ENCODE results near the gene KRTAP19-7.

Gene KRTAP19-7

GRCh38 chr21:30561264-30561895 is at the start of gene KRTAP19-7:
Gene KRTAP19-7 (minus strand): TSS chr21:30561314. CDS start chr21:30561289, 25 bp downstream.
- TF ChIP-seq, protein P1, sequence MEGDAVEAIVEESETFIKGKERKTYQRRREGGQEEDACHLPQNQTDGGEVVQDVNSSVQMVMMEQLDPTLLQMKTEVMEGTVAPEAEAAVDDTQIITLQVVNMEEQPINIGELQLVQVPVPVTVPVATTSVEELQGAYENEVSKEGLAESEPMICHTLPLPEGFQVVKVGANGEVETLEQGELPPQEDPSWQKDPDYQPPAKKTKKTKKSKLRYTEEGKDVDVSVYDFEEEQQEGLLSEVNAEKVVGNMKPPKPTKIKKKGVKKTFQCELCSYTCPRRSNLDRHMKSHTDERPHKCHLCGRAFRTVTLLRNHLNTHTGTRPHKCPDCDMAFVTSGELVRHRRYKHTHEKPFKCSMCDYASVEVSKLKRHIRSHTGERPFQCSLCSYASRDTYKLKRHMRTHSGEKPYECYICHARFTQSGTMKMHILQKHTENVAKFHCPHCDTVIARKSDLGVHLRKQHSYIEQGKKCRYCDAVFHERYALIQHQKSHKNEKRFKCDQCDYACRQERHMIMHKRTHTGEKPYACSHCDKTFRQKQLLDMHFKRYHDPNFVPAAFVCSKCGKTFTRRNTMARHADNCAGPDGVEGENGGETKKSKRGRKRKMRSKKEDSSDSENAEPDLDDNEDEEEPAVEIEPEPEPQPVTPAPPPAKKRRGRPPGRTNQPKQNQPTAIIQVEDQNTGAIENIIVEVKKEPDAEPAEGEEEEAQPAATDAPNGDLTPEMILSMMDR (IDR thresholded peaks at IDR 0.05): no peak

DNA sequence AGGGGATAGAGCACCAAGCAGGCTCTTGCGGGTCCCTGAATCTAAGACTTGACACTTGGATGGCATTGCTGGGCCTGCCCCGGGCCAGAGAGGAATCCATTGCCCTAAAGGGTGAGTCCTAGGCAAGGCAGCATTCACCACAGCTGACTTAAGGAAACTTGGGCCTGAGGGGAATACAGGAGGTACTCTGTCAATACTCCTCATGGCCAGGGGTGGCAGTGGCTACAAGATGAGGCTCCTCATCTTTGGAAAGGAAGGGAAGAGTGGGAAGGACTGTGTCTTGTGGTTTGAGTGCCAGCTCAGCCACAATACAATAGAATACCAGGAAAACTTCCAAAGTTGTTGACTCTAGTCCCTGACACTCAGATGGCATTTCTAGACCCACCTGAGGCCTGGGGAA is 44.9 kb upstream of the KRTAP19-7 start:
- TF ChIP-seq, protein P1 (IDR thresholded peaks at IDR 0.05): no peak

DNA sequence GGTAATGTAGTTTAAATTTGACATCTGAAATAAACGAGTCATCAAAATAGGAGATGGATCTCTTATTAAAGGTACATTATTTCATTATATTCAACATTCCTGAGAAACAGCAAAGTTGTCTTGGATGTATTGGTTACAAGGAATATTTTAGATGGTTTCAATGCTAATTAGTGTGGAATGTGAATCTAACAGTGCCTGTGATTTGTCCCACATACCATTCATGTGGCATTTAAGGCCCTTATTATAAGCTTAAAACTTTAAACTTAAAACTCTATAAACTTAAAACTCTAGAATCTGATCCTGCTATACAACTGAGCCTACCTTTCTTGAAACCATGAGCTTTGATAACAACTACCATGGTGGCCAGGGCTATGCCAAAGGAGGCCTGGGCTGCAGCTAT is 39.7 kb upstream of the KRTAP19-7 start, which contains the start of gene KRTAP22-1:
Gene KRTAP22-1, plus strand, starts transcription at position 301 of the 400 bp plus-strand sequence.
- TF ChIP-seq, protein P1 (IDR thresholded peaks at IDR 0.05): no peak

GRCh38 chr21:30598802-30599201 is 37.7 kb upstream of the KRTAP19-7 start, which contains the start of gene KRTAP6-2:
Gene KRTAP6-2 (minus strand): TSS chr21:30598902. CDS start chr21:30598874, 28 bp downstream.
- TF ChIP-seq, protein P1 (IDR thresholded peaks at IDR 0.05): no peak

GRCh38 chr21:30592140-30592539 is 31.0 kb upstream of the KRTAP19-7 start, which contains the start of gene KRTAP6-3:
Gene KRTAP6-3 (plus strand): TSS chr21:30592440. CDS start chr21:30592446, 6 bp downstream.
- TF ChIP-seq, protein P1 (IDR thresholded peaks at IDR 0.05): no peak

DNA sequence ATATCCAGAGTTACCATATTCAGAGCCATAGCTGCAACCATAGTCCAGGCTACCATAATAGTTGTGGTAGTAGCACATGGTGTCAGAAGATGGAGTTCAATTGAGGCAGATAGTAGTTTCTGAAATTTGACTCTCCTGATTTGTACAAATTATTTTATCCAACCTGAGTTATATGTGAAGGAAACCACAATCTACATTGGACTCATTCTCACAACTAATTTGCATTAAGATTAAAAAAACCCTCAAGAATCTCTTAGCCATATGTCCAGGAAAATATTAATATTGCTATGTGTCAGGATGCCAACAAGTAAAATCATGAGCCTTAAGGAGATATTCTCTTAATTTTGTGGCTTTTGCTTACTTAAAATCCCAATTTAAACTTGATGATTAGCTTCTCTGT is 29.2 kb upstream of the KRTAP19-7 start, which contains the start of gene KRTAP22-2:
Gene KRTAP22-2, minus strand, starts transcription at position 101 of the 400 bp plus-strand sequence.
- TF ChIP-seq, protein P1 (IDR thresholded peaks at IDR 0.05): no peak

- TF ChIP-seq, protein P1 (IDR thresholded peaks at IDR 0.05): no peak
Measured at GRCh38 chr21:30582870-30583269, 21.8 kb upstream of the KRTAP19-7 start.
